BLaER1 treated with 17β-estradiol and CSF1 and Interleukin-3, amounts not matched to agents 10 nM and 100 nM (cell line): ENCODE results near the gene SLC51A.
"Not testable (repeated sequence)": the region's sequence is repeated elsewhere in the genome, so short reads cannot be mapped to it uniquely, and the experiment has no call there.

ENCODE experiments used
- H3K27ac ChIP-seq, 11 experiments: shearing (Covaris generic); formaldehyde crosslinking; 2 replicates each; pipeline ENCODE4 v1.8.1; 2022
- H3K27me3 ChIP-seq, 11 experiments: shearing (Covaris generic); formaldehyde crosslinking; 2 replicates each; pipeline ENCODE4 v1.8.1; 2022
- H3K36me3 ChIP-seq, 11 experiments: shearing (Covaris generic); formaldehyde crosslinking; 2 replicates each; pipeline ENCODE4 v1.8.1; 2022
- H3K4me1 ChIP-seq, 10 experiments: shearing (Covaris generic); formaldehyde crosslinking; 2 replicates each; pipeline ENCODE4 v1.8.1; 2022
- H3K4me2 ChIP-seq, 11 experiments: shearing (Covaris generic); formaldehyde crosslinking; 2 replicates each; pipeline ENCODE4 v1.8.1; 2022
- H3K4me3 ChIP-seq, 10 experiments: shearing (Covaris generic); formaldehyde crosslinking; 2 replicates each; pipeline ENCODE4 v1.8.1; 2022
- H3K9ac ChIP-seq, 11 experiments: shearing (Covaris generic); formaldehyde crosslinking; 2 replicates each; pipeline ENCODE4 v1.8.1; 2022
- H3K9me3 ChIP-seq, 11 experiments: shearing (Covaris generic); formaldehyde crosslinking; replicated peaks in 1 of 11; 2 replicates each; pipeline ENCODE4 v1.8.1; 2022
- H4K20me1 ChIP-seq, 11 experiments: shearing (Covaris generic); formaldehyde crosslinking; 2 replicates each; pipeline ENCODE4 v1.8.1; 2022
- Cebpa-rat ChIP-seq, 11 experiments: shearing (Covaris generic); IDR thresholded peaks; 2 replicates each; pipeline ENCODE4 v1.8.1; 2022

Gene SLC51A

GRCh38 chr3:196177967-196178366 lies 38.4 kb upstream of the SLC51A start:
- Histone ChIP-seq H3K4me2 (0 out of 22 replicates have a peak overlapping the region, but pooled peaks of 1 of the 11 experiments have one; percentile 73), H3K27ac (no peak overlapping the region), H3K9ac (no peak overlapping the region), H4K20me1 (no peaks in the 10 kb centered on the region), H3K9me3 (peaks cover 0 to 23% (median 11%) of the 10 kb centered on the region in 11 experiments; a peak in 15 of 22 replicates), H3K27me3 (no peaks in the 10 kb centered on the region), H3K4me3 (no peak overlapping the region), H3K4me1 (peaks cover 44 to 54% (median 50%) of the 10 kb centered on the region in 10 experiments), H3K36me3 (no peaks in the 10 kb centered on the region)
- TF ChIP-seq Cebpa-rat (IDR thresholded peaks at IDR 0.05), result no peak

DNA sequence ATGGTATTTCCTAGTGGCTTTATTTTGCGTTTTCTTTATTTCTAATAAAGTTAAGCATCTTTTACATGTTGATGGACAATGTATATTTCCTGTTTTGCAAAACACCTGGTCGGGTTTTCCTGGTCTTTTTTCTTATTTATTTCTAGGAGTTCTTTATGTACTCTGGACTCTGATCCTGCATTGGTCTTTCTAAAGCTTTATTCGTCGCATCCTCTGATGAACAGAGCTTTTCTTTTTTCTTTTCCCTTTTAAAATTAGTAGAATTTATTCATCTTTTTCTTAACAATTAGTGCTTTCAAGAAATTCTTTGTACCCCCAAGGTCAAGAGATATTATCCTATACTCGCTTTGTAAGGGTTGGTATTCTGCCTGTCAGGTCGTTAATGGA lies 37.3 kb upstream of the SLC51A start:
- H3K9ac ChIP-seq, result peak overlapping the region in 10 of 11 experiments; percentile 7 to 68 (median 54); a peak in 13 of 22 replicates
- no peaks in the 10 kb centered on the region for H3K27me3 ChIP-seq
- H3K27ac ChIP-seq, result peak overlapping the region; percentile 14 to 81 (median 64); a peak in 19 of 22 replicates
- TF ChIP-seq Cebpa-rat (IDR thresholded peaks at IDR 0.05), result no peak
- H3K4me2 ChIP-seq, result peak overlapping the region; percentile 71 to 91 (median 84)
- peaks cover 50 to 62% (median 58%) of the 10 kb centered on the region in 10 experiments for H3K4me1 ChIP-seq
- H3K4me3 ChIP-seq, result peak overlapping the region in 1 of 10 experiments; percentile 53; a peak in 1 of 20 replicates
- H3K36me3 ChIP-seq, result no peaks in the 10 kb centered on the region
- H4K20me1 ChIP-seq, result no peaks in the 10 kb centered on the region
- H3K9me3 ChIP-seq, result peaks cover 0 to 23% (median 11%) of the 10 kb centered on the region in 11 experiments; a peak in 15 of 22 replicates

- TF ChIP-seq Cebpa-rat (IDR thresholded peaks at IDR 0.05), result peak in 1 of 11 experiments; percentile 60; a peak in 2 of 22 replicates
Observed at GRCh38 chr3:196179380-196180308, 36.7 kb upstream of the SLC51A start.

DNA sequence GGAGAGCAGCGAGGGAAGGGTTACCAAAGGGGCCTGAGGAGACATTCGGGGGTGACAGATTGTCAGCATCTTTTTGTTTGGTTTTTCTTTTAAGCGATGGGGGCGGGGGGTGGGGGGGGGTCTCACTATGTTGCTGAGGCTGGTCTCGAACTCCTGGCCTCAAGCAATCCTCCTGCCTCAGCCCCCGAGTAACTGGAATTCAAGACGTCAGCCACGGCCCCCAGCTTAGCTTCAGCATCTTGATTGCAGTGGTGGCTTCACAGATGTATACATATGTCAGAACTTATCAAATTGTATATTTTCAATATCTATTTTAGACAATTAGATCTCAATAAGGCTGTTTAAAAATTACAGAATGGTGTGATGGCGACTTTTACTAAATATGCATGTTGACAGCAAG lies 36.0 kb upstream of the SLC51A start:
- no peak for TF ChIP-seq Cebpa-rat (IDR thresholded peaks at IDR 0.05)
- Histone ChIP-seq H3K4me3 (peak overlapping the region in 1 of 10 experiments; percentile 53; a peak in 2 of 20 replicates), H3K27ac (peak overlapping the region; percentile 38 to 81 (median 66); a peak in 21 of 22 replicates), H3K4me2 (peak overlapping the region; percentile 71 to 91 (median 84)), H4K20me1 (no peaks in the 10 kb centered on the region), H3K4me1 (peaks cover 45 to 61% (median 56%) of the 10 kb centered on the region in 10 experiments), H3K36me3 (no peaks in the 10 kb centered on the region), H3K9me3 (peaks cover 0 to 23% (median 11%) of the 10 kb centered on the region in 11 experiments; a peak in 15 of 22 replicates), H3K27me3 (no peaks in the 10 kb centered on the region), H3K9ac (peak overlapping the region; percentile 7 to 68 (median 54); a peak in 16 of 22 replicates)

More at GRCh38 chr3:196179380-196180308, 36.7 kb upstream of the SLC51A start:
- Histone ChIP-seq H4K20me1 (no peaks in the 10 kb centered on the region), H3K4me2 (peak overlapping the region; percentile 71 to 91 (median 84)), H3K9ac (peak overlapping the region; percentile 7 to 68 (median 54); a peak in 20 of 22 replicates), H3K4me1 (peaks cover 46 to 61% (median 57%) of the 10 kb centered on the region in 10 experiments), H3K27me3 (no peaks in the 10 kb centered on the region), H3K4me3 (peak overlapping the region in 2 of 10 experiments; percentile 20 to 53; a peak in 4 of 20 replicates), H3K27ac (peak overlapping the region; percentile 36 to 81 (median 66); a peak in 21 of 22 replicates), H3K36me3 (no peaks in the 10 kb centered on the region), H3K9me3 (peaks cover 0 to 23% (median 11%) of the 10 kb centered on the region in 11 experiments; a peak in 15 of 22 replicates)

- Histone ChIP-seq H3K36me3 (no peaks in the 10 kb centered on the region), H3K27ac (peak overlapping the region in 9 of 11 experiments; percentile 17 to 81 (median 62); a peak in 15 of 22 replicates), H3K9me3 (peaks cover 0 to 23% (median 11%) of the 10 kb centered on the region in 11 experiments; a peak in 15 of 22 replicates), H3K27me3 (no peaks in the 10 kb centered on the region), H3K4me2 (peak overlapping the region; percentile 3 to 88 (median 78); a peak in 17 of 22 replicates), H3K4me1 (peaks cover 44 to 63% (median 57%) of the 10 kb centered on the region in 10 experiments), H4K20me1 (no peaks in the 10 kb centered on the region), H3K9ac (peak overlapping the region in 3 of 11 experiments; percentile 37 to 63 (median 43); a peak in 5 of 22 replicates), H3K4me3 (no peak overlapping the region)
- no peak for TF ChIP-seq Cebpa-rat (IDR thresholded peaks at IDR 0.05)
Observed at GRCh38 chr3:196181127-196181546, 35.2 kb upstream of the SLC51A start.

DNA sequence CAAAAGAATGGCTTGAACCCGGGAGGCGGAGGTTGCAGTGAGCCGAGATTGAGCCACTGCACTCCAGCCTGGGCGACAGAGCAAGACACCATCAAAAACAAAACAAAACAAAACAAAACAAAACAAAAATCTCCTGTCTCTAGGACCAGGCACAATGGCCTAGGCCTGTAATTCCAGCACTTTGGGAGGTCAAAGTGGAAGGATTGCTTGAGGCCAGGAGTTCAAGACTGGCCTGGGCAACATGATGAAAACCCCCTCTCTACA lies 32.2 kb upstream of the SLC51A start:
- H3K27me3 ChIP-seq, H3K4me3 ChIP-seq, H3K9me3 ChIP-seq, H3K9ac ChIP-seq, H4K20me1 ChIP-seq, H3K36me3 ChIP-seq: not testable (repeated sequence)
- peak overlapping the region in 3 of 11 experiments; percentile 2 to 37 (median 13); a peak in 2 of 22 replicates for H3K4me2 ChIP-seq
- peak overlapping the region in 1 of 11 experiments; percentile 31; a peak in 1 of 22 replicates for H3K27ac ChIP-seq
- peaks cover 65 to 79% (median 72%) of the 10 kb centered on the region in 10 experiments for H3K4me1 ChIP-seq

DNA sequence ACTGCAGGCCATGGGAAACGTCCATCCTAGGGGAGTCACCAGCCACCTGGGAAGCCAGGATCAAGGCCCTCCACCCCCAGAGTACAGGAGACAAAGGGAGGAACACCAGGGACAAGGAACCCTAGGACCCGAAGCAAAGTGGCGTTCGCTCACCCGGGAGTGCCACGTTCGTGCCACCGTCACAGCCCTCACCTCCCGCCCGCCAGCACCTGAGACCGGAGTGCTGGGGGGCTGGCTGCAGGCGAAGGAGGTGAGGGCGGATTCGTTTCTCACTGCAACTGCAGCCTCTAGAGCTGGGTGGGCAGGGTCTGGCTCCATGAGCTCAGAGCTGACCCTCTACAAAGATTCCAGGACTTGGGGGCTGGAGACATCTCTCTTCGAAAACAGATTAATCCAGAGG lies 31.5 kb upstream of the SLC51A start:
- TF ChIP-seq Cebpa-rat (IDR thresholded peaks at IDR 0.05), result no peak
- Histone ChIP-seq H3K9ac (no peak overlapping the region), H4K20me1 (no peaks in the 10 kb centered on the region), H3K36me3 (no peaks in the 10 kb centered on the region), H3K27ac (peak overlapping the region in 1 of 11 experiments; percentile 12; a peak in 2 of 22 replicates), H3K4me3 (no peak overlapping the region), H3K27me3 (no peaks in the 10 kb centered on the region), H3K4me2 (no peak overlapping the region), H3K9me3 (no peaks in the 10 kb centered on the region), H3K4me1 (peaks cover 65 to 79% (median 72%) of the 10 kb centered on the region in 10 experiments)

GRCh38 chr3:196186651-196187573 lies 29.4 kb upstream of the SLC51A start:
- Histone ChIP-seq H3K4me1 (peaks cover 56 to 75% (median 66%) of the 10 kb centered on the region in 10 experiments), H3K4me3 (peak overlapping the region in 6 of 10 experiments; percentile 0 to 40 (median 13); a peak in 6 of 20 replicates), H3K4me2 (peak overlapping the region; percentile 58 to 94 (median 85)), H3K27ac (peak overlapping the region; percentile 42 to 81 (median 70); a peak in 21 of 22 replicates), H3K9ac (peak overlapping the region; percentile 55 to 77 (median 65); a peak in 21 of 22 replicates), H4K20me1 (no peaks in the 10 kb centered on the region), H3K27me3 (no peaks in the 10 kb centered on the region), H3K36me3 (no peaks in the 10 kb centered on the region), H3K9me3 (no peaks in the 10 kb centered on the region)
- TF ChIP-seq Cebpa-rat (IDR thresholded peaks at IDR 0.05), result no peak
